ENCODE measurements around the gene LUC7L.
"Not testable (repeated sequence)": the region's sequence is repeated elsewhere in the genome, so short reads cannot be mapped to it uniquely, and the experiment has no call there.

LUC7L gene

DNA sequence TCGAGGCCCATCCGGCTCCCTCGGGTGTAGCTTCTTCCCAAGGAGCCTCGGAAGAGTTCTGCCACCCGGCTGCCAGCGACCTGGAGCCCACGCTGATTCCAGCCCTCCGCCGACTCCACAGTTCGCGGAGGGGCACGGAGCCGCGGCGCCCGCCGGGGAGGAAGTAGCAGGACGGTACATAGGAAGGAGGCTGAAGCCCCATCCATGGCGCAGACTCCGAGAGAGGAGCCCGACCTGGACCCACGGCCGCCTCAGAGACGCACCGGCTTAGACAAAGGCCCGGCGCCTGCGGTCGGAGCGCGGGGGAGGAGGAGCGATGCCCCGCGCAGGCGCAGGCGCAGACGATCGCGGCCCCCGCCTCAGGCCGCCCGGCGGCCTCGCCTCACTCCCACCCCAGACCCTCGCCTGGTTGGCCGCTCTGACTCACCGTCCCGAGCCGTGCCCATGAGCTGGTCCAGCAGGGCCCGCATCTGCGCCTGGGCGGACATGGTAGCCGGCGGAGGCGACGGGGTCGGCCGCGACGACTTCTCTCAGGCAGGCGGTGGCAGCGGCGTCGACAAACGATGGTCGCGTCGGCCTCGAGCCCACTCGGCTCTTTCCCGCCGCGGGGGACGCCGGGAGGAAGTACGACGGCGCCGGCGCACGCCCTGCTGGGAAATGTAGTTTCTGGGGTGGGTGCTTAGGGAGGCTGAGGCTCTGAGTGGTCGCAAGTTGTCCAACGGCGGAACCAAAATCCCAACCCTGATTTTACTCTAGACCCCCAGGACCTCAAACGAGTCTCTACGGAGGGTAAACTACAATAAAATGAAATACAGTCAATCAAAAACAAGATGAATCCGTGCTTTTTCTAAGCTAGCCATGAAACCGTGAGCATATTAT, at the start of gene LUC7L:
LUC7L (minus strand) TSS at position 598 of the 879 bp plus-strand sequence; CDS start at position 488, 110 bp downstream.
- DNase-seq, result peak; percentile 72 to 89

DNA sequence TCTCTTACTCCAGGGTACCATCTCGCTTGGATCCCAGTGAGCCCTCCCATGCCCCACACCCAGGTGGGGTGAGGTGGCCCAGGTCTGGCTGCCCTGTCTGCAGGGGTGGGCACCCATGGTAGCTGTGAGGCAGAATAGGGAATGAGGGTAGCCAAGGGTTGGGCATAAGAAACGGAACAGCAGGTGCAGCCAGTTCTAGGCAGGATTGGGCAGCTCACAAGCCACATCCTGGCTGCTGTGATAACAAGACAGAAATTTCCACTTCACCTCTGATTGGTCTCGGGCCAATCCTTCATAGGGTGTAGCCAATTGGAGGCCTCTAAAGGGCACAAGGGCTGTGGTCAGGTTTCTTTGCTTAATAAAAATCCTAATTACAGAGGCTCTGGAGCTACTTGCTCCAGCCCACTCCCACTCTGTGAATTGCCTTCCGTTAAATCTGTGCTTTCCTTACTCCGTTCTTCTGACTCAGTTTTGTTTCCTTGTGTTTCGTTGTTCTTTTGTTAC, 49.7 kb upstream of the LUC7L start:
- DNase-seq, result peak; percentile 41 to 59

DNA sequence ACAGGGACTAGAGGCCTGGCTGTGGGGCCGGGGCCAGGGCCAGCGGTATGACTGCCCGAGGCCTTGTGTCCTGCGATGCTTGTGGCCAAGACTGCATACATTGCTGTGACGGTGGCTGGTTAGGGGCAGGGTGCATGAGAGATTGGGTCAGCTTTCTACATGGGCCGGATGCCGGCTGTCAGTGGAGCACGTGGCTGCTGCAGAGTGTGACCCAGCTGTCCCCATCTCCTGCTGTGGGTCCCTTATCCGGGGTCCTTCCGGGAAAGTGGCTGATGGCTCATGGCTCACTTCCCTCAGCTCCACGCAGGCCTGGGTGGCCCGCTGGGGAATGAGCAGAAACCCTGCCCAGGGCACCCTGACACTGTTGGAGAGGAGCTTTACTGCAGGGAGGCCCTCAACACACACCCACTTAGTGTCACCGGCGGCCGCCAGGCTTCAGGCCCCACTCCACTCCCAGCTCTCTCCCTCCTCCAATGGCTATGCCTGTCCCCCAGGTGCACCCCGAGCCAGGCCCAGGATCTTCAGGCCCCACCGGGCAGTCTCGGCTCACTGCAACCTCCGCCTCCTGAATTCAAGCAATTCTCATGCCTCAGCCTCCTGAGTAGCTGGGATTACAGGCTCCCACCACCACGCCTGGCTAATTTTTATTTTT, 47.3 kb upstream of the LUC7L start:
- DNase-seq, result peak in 1 of 2 experiments; percentile 19

GRCh38 chr16:275786-276232, 46.6 kb upstream of the LUC7L start, which contains the start of gene RGS11:
Gene RGS11 (minus strand): TSS chr16:275944. CDS start chr16:275911, 33 bp downstream.
- DNase-seq, result no peak

GRCh38 chr16:275041-275641, 45.9 kb upstream of the LUC7L start:
- peak in 1 of 2 experiments; percentile 24 for DNase-seq

DNA sequence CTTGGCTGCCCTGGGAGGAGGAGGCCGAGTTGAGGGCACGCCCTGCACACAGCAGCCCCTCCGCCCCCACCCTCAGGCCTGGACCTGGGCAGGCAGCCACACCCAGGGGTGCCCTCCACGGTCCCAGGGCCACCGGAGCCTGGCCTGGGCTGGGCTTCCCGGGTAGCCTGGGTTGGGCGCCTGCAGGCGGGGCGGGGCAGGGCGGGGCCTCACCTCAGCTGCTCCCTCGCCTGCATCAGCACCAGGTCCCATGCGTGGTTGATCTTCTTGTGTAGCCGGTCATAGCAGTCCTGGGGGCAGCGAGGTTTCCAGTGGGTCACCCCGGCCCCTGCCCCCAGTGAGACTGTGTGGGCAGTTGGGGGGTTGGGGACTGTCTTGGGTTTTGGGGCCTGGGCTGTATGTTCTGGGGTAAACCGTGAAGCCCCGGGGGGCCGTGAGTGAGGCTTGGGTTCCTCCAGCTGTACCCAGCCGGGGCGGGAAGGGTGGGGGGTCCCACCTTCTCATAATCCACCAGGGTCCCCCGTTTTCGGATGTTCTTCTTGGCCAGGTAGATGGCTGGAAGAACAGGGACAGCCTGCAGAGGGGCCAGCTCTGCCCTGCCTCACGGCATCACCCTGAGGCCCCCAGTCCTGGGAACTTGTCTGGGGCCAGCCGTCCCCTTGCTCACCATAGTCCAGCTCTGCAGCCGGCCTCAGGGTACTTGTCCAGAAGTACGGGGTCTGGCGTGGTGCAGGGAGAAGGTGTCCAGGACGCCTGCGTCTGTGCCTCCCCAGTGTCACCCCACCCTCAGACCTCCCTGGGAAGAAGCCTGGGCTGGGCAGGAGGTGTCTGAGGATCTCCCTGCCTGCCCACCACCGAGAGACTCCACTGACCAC, 44.5 kb upstream of the LUC7L start:
- no peak for DNase-seq

- no peak for DNase-seq
These were observed 43.6 kb upstream of the LUC7L start for GRCh38 chr16:272633-273546.

DNA sequence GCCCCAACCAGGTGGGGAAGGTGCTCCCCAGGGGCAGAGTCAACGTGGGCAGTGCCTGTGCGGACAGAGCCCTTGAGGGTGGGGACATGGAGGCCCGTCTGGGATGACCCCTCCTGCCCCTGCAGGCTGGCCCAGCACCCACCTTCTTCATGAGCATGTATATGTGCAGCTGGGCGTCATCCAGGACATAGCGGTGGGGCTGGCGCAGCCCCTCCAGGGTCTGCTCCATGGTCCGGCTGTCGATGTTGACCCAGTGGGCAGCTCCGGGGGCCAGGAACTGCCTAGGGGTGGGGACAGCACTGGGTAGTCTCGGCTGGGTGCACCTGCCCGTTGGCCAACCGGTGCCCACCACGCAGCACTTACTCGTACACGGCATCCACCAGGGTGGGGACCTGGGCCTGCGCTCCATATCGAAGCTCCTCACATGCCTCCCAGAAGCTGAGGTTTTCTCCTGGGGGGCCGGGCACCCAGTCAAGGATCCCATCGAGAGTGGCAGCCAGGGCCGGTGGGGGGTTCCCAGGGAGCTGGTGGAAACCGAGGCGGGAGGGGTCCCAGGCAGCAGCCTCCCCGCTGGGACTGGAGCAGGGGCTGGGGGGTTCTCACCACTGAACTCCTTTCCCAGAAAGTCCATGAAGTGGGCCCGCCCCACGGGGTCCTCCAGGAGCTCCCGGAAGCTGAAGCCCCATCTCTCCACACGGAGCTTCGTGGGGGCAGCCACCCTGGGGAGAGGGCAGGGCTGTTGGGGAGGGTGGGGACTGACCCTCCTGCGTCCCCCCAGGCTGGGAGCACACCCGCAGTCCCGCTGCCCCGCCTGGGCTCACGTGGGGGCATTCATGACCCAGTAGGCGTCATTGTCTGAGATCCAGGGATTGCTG, 41.4 kb upstream of the LUC7L start:
- no peak for DNase-seq

DNA sequence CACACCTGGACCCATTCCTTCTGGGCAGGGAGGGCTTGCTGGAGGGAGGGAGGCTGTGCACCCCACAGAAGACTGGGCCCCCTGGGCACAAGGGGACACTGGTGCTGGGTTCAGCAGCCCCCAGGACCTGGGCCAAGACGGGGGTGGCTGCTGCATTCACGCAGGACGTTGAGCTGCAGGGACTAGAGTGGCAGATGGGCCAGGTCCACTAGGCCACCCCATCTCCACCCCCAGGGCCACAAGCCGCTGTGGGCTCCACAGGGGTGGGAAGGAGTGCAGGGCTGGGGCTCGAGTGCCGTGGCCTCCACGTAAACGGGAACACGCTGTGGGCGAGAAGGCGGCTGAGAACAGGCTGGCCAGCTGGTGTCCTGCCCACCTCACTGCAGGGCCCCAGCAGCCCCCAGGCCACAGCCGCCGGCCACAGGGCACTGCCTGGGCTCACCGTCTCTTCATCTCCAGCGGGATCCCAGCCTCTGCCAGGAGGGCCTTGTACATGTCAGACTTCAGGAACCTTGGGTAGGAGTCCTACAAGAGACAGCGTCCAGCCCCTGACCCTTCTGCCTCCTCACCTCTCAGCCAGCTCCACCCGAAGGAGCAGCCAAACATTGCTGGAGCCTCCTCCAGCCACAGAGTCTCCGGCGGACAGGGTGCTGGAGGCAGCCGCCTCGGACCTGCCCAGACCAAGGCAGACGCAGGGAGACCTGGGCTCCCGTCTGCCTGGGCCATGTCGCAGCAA, 40.0 kb upstream of the LUC7L start:
- no peak for DNase-seq

GRCh38 chr16:268141-269053, 39.1 kb upstream of the LUC7L start:
- no peak for DNase-seq

- not testable (repeated sequence) for DNase-seq
These were observed 38.3 kb upstream of the LUC7L start for GRCh38 chr16:267562-267961.

GRCh38 chr16:266258-267164, 37.3 kb upstream of the LUC7L start:
- no peak for DNase-seq

GRCh38 chr16:265711-266110, 36.5 kb upstream of the LUC7L start:
- DNase-seq, result no peak

- no peak for DNase-seq
These were observed 35.8 kb upstream of the LUC7L start for GRCh38 chr16:265002-265529.

DNA sequence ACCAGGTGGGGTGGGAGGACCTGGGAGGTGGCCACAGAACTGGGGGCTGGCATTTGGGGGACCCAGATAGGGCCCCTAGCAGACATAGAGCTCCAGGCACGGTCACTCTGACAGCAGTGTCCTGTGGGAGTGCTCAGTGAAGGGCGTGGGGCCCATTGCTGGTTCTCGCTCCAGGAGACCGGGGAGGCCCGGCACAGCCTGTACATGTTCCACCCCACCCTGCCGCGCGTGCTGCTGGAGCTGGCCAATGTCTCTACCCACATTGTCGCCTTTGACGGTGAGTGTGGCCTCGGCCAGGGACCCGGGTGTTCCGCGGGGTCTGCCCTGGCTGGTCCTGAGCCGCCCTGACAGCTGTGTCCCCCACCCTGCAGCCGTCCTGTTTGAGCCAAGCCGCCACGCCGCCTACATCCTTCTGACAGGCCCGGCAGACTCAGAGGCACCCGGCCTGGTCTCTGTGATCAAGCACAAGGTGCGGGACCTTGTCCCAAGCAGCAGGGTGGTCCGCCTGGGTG, 35.2 kb upstream of the LUC7L start:
- no peak for DNase-seq

- DNase-seq, result no peak
These were observed 34.7 kb upstream of the LUC7L start for GRCh38 chr16:263944-264343.

Data from NCI-H524 (cell line).